Heart right ventricle (tissue), 16 donors: ENCODE data around the gene LRRC74A. TPM values are rescaled to one million over a fixed set of nuclear protein-coding genes. Genes with fewer than 3 reads are reported as not detected.

ENCODE experiments used
- ATAC-seq, 8 donors: fragments of 200-7000 bp; cut with Tn5 transposase; one replicate each; pipeline ENCODE4 v1.9.1; 2020; ENCODE audit warnings: mild to moderate bottlenecking in 8 of 8, moderate library complexity in 8 of 8, moderate number of reproducible peaks in 1 of 8
- DNase-seq, 2 donors: peaks; one replicate each; pipeline ENCODE4 v3.0.0-alpha.2; 2020
- H3K27ac ChIP-seq, 10 donors: fragments of 200-600 bp; sonication (generic) in 2 of 10; one replicate each; pipeline versions ENCODE4 v1.5.0 to v1.8.0; 2020 to 2022; ENCODE audit warnings: mild to moderate bottlenecking in 3 of 10
- H3K27me3 ChIP-seq, 7 donors: fragments of 200-600 bp; one replicate each; pipeline ENCODE4 v1.8.0; 2021 to 2022; ENCODE audit warnings: mild to moderate bottlenecking in 2 of 7
- H3K36me3 ChIP-seq, 9 donors: fragments of 200-600 bp; sonication (generic) in 1 of 9; one replicate each; pipeline versions ENCODE4 v1.5.0 to v1.8.0; 2020 to 2022; ENCODE audit warnings: mild to moderate bottlenecking in 2 of 9
- H3K4me1 ChIP-seq, 9 donors: fragments of 200-600 bp; sonication (generic) in 1 of 9; one replicate each; pipeline versions ENCODE4 v1.5.0 to v1.8.0; 2020 to 2022; ENCODE audit warnings: mild to moderate bottlenecking in 4 of 9
- H3K4me3 ChIP-seq, 10 donors: fragments of 200-600 bp; sonication (generic) in 2 of 10; one replicate each; pipeline versions ENCODE4 v1.5.0 to v1.8.0; 2020 to 2022; ENCODE audit warnings: mild to moderate bottlenecking in 7 of 10, moderate library complexity in 2 of 10
- H3K9me3 ChIP-seq, 11 donors: fragments of 200-600 bp in 10 of 11; sonication (generic) in 2 of 11; one replicate each; pipeline versions ENCODE4 v1.5.0 to v1.8.0; 2013 to 2022; ENCODE audit warnings: mild to moderate bottlenecking in 2 of 11, control low read depth in 1 of 11, moderate library complexity in 1 of 11
- WGBS, 2 donors: extraction: QIAGEN DNeasy Blood & Tissue Kit; methylation state at CpG; one replicate each; pipeline ENCODE4 v1.1.7; 2013; ENCODE audit warnings: inconsistent platforms in 1 of 2; 5-methylcytosine and 5-hydroxymethylcytosine counted together
- intact Hi-C, 10 donors: fragments of 100-400 bp; cut with DNase I; formaldehyde crosslinking; loops; one replicate each; pipeline versions ENCODE4 v1.11.1 to v1.14.2; 2022
- polyA plus RNA-seq, 2 donors: library from polyadenylated mRNA; stranded (reverse); fragments of 200-250 nt; gene quantifications; one replicate each; pipeline ENCODE4 v1.2.3, GENCODE V29; 2013
- total RNA-seq, 10 donors: library from RNA; stranded (reverse); fragmentation: NEBNext Ultra II Directional in 3 of 10; extraction: Animal tissue kit (Norgen Biotek cat#: 25700) in 3 of 10; gene quantifications; one replicate each; pipeline versions ENCODE4 v1.2.1 to v1.2.4, GENCODE V29; 2021 to 2023
- TF ChIP-seq, protein P1 (sequence below), 9 donors: fragments of 200-600 bp; sonication (generic) in 2 of 9; IDR thresholded peaks; one replicate each; pipeline versions ENCODE4 v1.5.0 to v1.8.0; 2021 to 2022; ENCODE audit warnings: antibody characterized with exemption in 9 of 9, mild to moderate bottlenecking in 5 of 9, moderate library complexity in 1 of 9
- donor health status: Arrhythmogenic right ventricular cardiomyopathy.
- donor health status: ischemic (EF 13 %, LVEDD 7.1; RV severe dilation, severe dysfunction).
- donor health status: healthy with polysubstance abuse.
- donor health status: DM: no; HTN: yes; CAD: no.
- donor health status: DM: no; HTN: no; CAD: no.
- donor health status: ischemic (EF 25% LVEDD 6.9; RV normal size, moderate dysfunction).
- donor health status: ischemic (EF 25% LVEDD 5.7; RV mildly dilated, moderate dysfunction).
- donor health status: healthy.
- donor health status: DM: yes; HTN: yes; CAD: no.
- donor health status: Ischemic cardiomyopathy.
- donor health status: ischemic (EF 35%, LVEDD 5.7; RV mildly dilated, moderate dysfunction).
- donor health status: nonischemic (EF 11% LVEDD 7.7; RV severe dilation, severe dysfunction).
- donor health status: DM: yes; HTN: yes; CAD: no.
- donor health status: PGD.
- donor health status: ischemic (EF 29% LVEDD 5.4; RV normal size, mild dysfunction).
- donor health status: nonischemic (EF 23%, LVEDD 6.1; RV moderate dilation, normal function).

Gene LRRC74A
- total and polyA plus RNA-seq, 12 donors, result not detected

DNA sequence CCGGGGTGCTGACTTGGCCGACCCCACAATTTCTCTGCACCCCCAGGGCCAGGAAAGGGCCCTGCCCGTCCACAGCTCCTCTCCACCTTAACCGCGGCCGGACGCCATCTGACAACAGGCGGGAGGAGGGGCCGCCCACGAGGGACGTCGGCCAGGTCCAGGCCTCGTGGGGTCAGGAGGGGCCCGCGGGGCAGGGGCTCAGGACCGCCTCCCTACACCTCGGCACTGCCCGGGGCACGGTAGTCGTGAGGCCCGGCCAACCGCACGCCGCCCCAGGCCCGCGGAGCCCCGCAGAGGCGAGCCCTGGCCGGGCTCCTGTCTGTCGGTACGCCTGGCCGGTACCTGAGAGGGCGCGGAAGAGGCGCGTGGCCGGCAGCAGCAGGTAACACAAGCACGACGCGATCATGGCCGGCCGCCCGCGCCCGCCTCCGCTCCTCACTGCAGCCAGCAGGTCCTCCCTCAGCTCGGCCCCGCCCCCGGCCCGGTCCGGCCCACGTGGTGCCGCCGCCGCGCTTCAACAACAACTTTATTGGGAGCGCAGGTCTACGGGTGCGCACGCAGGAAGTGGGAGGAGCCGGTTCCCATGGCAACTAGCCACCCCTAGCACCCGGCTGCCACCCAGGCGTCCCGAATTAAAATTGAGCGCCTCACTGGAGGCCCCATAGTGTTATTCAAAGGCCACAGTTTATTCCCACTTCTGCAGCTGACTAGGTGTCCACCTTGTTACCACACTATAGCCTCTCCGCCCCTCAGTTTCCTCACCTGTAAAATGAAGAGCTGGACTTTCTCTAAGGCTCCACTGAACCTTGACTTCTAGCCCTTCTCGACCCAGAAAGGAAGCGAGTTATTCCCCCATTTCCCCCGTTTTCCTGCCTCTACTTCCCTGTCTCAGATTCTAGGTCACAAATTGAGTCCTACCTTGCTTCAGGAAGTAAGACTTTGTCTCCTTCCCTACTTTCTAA is 13.5 kb upstream of the LRRC74A start, which contains the start of gene ANGEL1:
Gene ANGEL1 (minus strand): TSS at position 461 of the 962 bp plus-strand sequence. CDS start 55 bp downstream, at position 406.
- peaks cover 0 to 21% (median 14%) of the 10 kb centered on the region in 9 donors for H3K36me3 ChIP-seq
- peaks cover 0 to 31% (median 25%) of the 10 kb centered on the region in 9 donors for H3K4me1 ChIP-seq
- intact Hi-C loops, result loop anchor here in 1 of 10 donors (5.0 kb wide), 1 partner anchor 50 kb away; no protein-coding TSS in a partner anchor
- 5% methylated on average over 61 to 69 of the region's 69 CpGs for WGBS, 2 donors
- DNase-seq (peak; percentile 96 to 97), ATAC-seq (peak; percentile 93 to 96 (median 95))
- H3K27ac ChIP-seq, result peak within 1 kb of the TSS; percentile 71 to 97 (median 92)
- no peaks in the 10 kb centered on the region for H3K9me3 ChIP-seq
- TF ChIP-seq, protein P1, sequence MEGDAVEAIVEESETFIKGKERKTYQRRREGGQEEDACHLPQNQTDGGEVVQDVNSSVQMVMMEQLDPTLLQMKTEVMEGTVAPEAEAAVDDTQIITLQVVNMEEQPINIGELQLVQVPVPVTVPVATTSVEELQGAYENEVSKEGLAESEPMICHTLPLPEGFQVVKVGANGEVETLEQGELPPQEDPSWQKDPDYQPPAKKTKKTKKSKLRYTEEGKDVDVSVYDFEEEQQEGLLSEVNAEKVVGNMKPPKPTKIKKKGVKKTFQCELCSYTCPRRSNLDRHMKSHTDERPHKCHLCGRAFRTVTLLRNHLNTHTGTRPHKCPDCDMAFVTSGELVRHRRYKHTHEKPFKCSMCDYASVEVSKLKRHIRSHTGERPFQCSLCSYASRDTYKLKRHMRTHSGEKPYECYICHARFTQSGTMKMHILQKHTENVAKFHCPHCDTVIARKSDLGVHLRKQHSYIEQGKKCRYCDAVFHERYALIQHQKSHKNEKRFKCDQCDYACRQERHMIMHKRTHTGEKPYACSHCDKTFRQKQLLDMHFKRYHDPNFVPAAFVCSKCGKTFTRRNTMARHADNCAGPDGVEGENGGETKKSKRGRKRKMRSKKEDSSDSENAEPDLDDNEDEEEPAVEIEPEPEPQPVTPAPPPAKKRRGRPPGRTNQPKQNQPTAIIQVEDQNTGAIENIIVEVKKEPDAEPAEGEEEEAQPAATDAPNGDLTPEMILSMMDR (IDR thresholded peaks at IDR 0.05), result no peak
- H3K27me3 ChIP-seq, result no peaks in the 10 kb centered on the region
- peak within 1 kb of the TSS; percentile 82 to 98 (median 90) for H3K4me3 ChIP-seq

DNA sequence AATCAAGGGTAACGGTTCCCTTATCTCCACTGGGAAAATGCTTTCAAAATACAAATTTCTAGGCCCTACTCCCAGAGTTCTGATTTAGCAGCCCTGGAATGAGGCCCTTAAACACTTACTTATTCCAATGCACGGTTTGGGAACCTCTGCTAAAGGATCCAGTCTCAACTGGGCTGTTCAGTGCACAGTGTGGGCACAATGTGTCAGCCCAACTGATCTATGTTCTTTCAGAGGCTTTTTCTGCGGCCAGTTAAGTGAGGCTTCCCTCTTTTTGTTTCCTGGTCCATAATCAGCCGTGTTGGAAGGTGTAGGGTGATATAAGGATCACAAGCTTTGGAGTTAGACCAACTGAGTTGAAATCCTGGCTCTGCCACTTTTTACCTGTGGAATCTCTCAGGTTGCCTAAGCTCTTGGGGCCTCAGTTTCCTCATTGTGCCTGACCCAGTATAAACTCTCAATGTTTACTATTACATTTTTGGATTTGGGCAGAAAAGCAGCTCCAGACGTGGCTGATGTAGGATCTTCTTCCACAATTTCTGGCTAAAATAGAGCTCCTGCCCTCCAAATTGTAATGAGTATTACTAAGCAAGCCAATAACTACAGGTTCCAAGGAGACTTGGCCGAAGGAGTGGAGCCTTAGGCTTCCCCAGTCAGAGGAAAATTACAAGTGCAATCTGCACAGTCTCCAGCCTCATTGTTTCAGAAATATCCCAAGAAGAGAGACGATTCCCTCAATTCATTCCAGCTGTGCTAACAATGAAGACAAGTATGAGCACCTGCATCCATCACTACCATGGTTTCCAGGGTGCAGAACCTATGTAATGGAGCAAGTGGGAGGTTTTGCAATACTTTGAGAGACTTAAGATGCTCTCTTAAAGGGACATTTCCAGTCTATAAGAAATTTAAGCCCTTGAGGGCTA is 11.2 kb upstream of the LRRC74A start:
- Histone ChIP-seq H3K36me3 (no peaks in the 10 kb centered on the region), H3K27me3 (peaks cover 0 to 4% (median 0%) of the 10 kb centered on the region in 7 donors), H3K4me1 (peaks cover 0 to 25% (median 22%) of the 10 kb centered on the region in 9 donors), H3K4me3 (no peak overlapping the region), H3K9me3 (no peaks in the 10 kb centered on the region), H3K27ac (peak overlapping the region in 3 of 10 donors; percentile 17 to 37 (median 24))
- TF ChIP-seq, protein P1 (IDR thresholded peaks at IDR 0.05), result no peak
- no peak for ATAC-seq
- 71 to 79% methylated on average over 7 of the region's 7 CpGs for WGBS, 2 donors
- no peak for DNase-seq
- intact Hi-C loops, result loop anchor here in 1 of 10 donors (5.0 kb wide), 1 partner anchor 47 kb away; no protein-coding TSS in a partner anchor

DNA sequence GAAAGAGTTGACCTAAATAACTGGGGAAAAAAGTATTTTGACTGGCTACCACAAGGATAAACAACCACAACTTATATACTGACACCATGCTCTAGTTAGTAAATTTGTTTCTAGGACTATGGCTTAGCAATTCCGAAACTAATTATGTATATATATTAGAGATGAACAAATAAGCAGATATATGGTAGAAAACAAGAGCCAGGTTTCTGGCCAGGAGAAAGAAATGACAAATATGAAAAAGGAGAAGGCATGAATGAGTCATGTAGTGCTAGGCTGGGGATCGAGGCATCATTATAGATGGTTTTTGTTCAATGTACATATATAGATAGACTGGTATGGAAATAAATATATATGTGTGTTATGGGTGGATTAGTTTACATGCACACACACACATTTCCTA is 5.5 kb upstream of the LRRC74A start:
- TF ChIP-seq, protein P1 (IDR thresholded peaks at IDR 0.05), result no peak
- Histone ChIP-seq H3K27me3 (peaks cover 0 to 4% (median 0%) of the 10 kb centered on the region in 7 donors), H3K36me3 (no peaks in the 10 kb centered on the region), H3K9me3 (no peaks in the 10 kb centered on the region), H3K4me3 (no peak overlapping the region), H3K4me1 (no peaks in the 10 kb centered on the region), H3K27ac (no peak overlapping the region)
- 91 to 94% methylated on average over 2 of the region's 2 CpGs for WGBS, 2 donors
- DNase-seq, result no peak
- intact Hi-C loops, result no loop called here
- no peak for ATAC-seq
